Prostate gland (tissue), 2 donors: ENCODE data around the gene CSN2. TPM values are rescaled to one million over a fixed set of nuclear protein-coding genes. Genes with fewer than 3 reads are reported as not detected.

ENCODE experiments used
- DNase-seq: peaks from one replicate; pipeline ENCODE4 v3.0.0-alpha.2; 2019; ENCODE audit warnings: low spot score
- H3K27ac ChIP-seq, 2 donors: fragments of 200-600 bp; sonication (generic); 2 replicates each; pipeline ENCODE4 v1.5.1; 2017 to 2019
- H3K27me3 ChIP-seq: fragments of 200-600 bp; sonication (generic); replicated peaks from 2 replicates; pipeline ENCODE4 v1.5.1; 2019; ENCODE audit not compliant: insufficient read depth
- H3K36me3 ChIP-seq, 2 donors: fragments of 200-600 bp; sonication (generic); 1 replicate in 1 of 2; 2 replicates in 1 of 2; pipeline versions ENCODE4 v1.5.1 to v1.8.1; 2017 to 2019
- H3K4me1 ChIP-seq: fragments of 200-600 bp; sonication (generic); replicated peaks from 2 replicates; pipeline ENCODE4 v1.5.1; 2019
- H3K4me3 ChIP-seq, 2 donors: fragments of 200-600 bp; sonication (generic); 2 replicates each; pipeline ENCODE4 v1.5.1; 2017 to 2019
- H3K9me3 ChIP-seq: fragments of 200-600 bp; sonication (generic); 2 replicates; pipeline ENCODE4 v1.5.1; 2017
- POLR2A ChIP-seq: fragments of 450-650 bp; IDR thresholded peaks from one replicate; pipeline ENCODE4 v1.6.1; 2016; ENCODE audit warnings: antibody characterized with exemption, mild to moderate bottlenecking
- POLR2AphosphoS5 ChIP-seq: sonication (generic); formaldehyde crosslinking; IDR thresholded peaks from one replicate; pipeline ENCODE4 v1.6.1; 2017; ENCODE audit warnings: antibody characterized with exemption
- WGBS: methylation state at CpG from one replicate; pipeline ENCODE4 v1.1.5; 2018; 5-methylcytosine and 5-hydroxymethylcytosine counted together
- intact Hi-C: fragments of 100-400 bp; cut with DNase I; formaldehyde crosslinking; loops from one replicate; pipeline ENCODE4 v1.14.2; 2022
- total RNA-seq, 2 donors: library from RNA; depleted of rRNA; stranded (reverse); fragments of >200 nt; gene quantifications; one replicate each; pipeline ENCODE4 v1.1.0, GENCODE V29; 2016
- TF ChIP-seq, protein P1 (sequence below), 4 experiments: fragments of 200-600 bp in 2 of 4; fragments of 450-650 bp in 2 of 4; sonication (generic) in 2 of 4; IDR thresholded peaks; 1 replicate in 3 of 4; 2 replicates in 1 of 4; pipeline ENCODE4 v1.5.1; 2016 to 2019; ENCODE audit warnings: antibody characterized with exemption in 4 of 4, mild to moderate bottlenecking in 2 of 4, moderate library complexity in 2 of 4

Gene CSN2
- total RNA-seq, 2 donors from 2014 or later = not detected

DNA sequence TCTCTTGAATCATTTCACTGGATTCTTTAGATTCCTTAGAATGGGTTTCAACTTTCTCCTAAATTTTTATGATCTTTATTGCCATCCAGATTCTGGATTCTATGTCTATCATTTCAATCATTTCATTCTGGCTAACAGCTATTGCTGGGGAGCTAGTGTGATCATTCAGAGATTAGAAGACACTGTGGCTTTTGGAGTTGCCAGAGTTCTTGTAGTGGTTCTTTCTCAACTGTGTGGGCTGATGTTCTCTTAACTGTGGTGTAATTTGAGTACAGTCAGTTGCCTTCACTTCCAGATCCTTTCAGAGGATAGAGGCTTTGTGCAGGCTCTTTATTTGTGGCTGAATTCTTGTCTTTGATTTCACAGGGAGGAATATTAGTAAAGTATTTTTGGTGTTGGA, 12.1 kb upstream of the CSN2 start:
- Histone ChIP-seq H3K4me1 (no peaks in the 10 kb centered on the region), H3K4me3 (no peak overlapping the region), H3K27ac (no peak overlapping the region), H3K36me3 (no peaks in the 10 kb centered on the region), H3K27me3 (no peaks in the 10 kb centered on the region), H3K9me3 (no peaks in the 10 kb centered on the region)
- TF ChIP-seq, protein P1, sequence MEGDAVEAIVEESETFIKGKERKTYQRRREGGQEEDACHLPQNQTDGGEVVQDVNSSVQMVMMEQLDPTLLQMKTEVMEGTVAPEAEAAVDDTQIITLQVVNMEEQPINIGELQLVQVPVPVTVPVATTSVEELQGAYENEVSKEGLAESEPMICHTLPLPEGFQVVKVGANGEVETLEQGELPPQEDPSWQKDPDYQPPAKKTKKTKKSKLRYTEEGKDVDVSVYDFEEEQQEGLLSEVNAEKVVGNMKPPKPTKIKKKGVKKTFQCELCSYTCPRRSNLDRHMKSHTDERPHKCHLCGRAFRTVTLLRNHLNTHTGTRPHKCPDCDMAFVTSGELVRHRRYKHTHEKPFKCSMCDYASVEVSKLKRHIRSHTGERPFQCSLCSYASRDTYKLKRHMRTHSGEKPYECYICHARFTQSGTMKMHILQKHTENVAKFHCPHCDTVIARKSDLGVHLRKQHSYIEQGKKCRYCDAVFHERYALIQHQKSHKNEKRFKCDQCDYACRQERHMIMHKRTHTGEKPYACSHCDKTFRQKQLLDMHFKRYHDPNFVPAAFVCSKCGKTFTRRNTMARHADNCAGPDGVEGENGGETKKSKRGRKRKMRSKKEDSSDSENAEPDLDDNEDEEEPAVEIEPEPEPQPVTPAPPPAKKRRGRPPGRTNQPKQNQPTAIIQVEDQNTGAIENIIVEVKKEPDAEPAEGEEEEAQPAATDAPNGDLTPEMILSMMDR (IDR thresholded peaks at IDR 0.05) = no peak
- no peak for TF ChIP-seq POLR2A
- no peak for TF ChIP-seq POLR2AphosphoS5
- DNase-seq = no peak
- intact Hi-C loops = no loop called here

DNA sequence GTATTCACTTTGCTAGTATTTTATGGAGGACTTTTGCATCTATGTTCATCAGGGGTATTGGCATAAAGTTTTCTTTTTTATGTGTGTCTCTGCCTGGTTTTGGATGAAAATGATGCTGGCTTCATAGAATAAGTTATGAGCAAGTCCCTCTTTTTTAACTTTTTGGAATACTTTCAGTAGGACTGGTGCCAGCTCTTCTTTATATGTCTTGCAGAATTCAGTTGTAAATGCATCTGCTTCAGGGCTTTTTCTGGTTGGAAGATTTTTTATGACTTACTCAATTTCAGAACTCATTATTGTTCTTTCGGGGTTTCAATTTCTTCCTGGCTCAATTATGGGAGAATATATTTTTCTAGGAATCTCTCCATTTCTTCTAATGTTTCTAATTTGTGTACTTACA, 9.1 kb upstream of the CSN2 start:
- Histone ChIP-seq H3K27ac (no peak overlapping the region), H3K9me3 (no peaks in the 10 kb centered on the region), H3K4me1 (no peaks in the 10 kb centered on the region), H3K36me3 (no peaks in the 10 kb centered on the region), H3K27me3 (no peaks in the 10 kb centered on the region), H3K4me3 (no peak overlapping the region)
- intact Hi-C loops = no loop called here
- TF ChIP-seq, protein P1 (IDR thresholded peaks at IDR 0.05) = no peak
- TF ChIP-seq POLR2A = no peak
- no peak for TF ChIP-seq POLR2AphosphoS5
- 14% methylated on average over 1 of the region's 1 CpG for WGBS
- no peak for DNase-seq

DNA sequence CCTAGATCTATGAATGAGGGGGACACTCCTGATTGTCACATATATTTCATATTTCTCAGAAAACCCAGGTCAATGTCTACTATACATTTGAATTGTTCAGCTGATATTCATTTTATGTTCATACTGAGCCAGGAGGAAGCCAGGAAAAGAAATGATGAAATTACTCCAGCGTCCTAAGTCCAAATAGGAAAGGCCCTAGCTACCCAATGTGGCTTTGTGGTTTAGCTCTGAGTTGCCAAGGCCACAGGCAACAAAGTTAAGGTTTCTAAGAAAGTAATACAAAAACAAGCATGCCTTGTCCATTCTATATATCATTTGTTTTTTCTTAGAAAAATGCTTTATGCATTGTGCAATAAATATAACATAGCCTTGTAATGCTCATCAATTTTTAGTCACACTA, 4.5 kb upstream of the CSN2 start:
- Histone ChIP-seq H3K36me3 (no peaks in the 10 kb centered on the region), H3K27me3 (no peaks in the 10 kb centered on the region), H3K9me3 (no peaks in the 10 kb centered on the region), H3K27ac (no peak overlapping the region), H3K4me1 (no peaks in the 10 kb centered on the region), H3K4me3 (no peak overlapping the region)
- TF ChIP-seq POLR2A = no peak
- DNase-seq = no peak
- 76% methylated on average over 1 of the region's 1 CpG for WGBS
- intact Hi-C loops = no loop called here

DNA sequence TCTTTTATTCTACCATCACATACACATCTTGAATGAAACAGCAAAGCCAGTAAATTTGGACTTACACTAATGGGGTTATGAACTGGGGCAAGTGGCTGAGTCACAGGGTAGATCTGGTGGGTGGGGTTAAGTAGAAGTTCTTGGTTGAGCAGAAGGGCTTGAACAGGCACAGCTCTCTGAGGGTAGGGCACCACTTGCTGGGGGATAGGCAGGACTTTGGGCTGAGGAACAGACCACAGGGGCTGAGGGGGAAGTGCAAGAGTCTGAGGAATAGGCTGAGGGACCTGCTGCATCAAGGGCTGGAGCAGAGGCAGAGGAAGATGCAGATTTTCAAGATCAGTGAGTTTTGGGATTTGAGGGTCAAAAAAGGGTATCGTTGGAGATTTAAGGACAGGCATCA, 8.3 kb downstream of the CSN2 start:
- DNase-seq = no peak
- Histone ChIP-seq H3K36me3 (no peaks in the 10 kb centered on the region), H3K4me1 (no peaks in the 10 kb centered on the region), H3K27me3 (no peaks in the 10 kb centered on the region), H3K9me3 (no peaks in the 10 kb centered on the region), H3K4me3 (no peak overlapping the region), H3K27ac (no peak overlapping the region)
- WGBS = 92% methylated on average over 1 of the region's 1 CpG
- TF ChIP-seq, protein P1 (IDR thresholded peaks at IDR 0.05) = no peak
- TF ChIP-seq POLR2AphosphoS5 = no peak
- TF ChIP-seq POLR2A = no peak
- intact Hi-C loops = no loop called here

DNA sequence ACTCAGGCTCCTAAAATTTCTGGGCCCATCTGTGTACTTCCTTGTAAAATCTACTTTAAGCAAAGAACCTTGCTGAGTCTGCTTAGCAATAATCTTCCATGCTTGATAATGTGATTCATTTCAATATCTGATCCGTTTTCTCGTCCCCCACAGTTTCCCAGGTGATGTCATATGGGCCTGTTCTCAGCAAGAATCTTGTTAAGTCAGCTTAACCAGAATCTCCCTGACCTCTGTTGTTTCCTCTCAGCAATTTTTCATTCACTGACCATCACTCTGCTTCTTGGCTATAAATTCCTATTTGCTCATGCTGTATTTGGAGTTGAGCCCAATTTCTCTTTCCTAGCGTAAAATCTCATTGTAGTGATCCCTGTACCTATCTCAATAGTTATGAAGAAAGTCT, 13.9 kb downstream of the CSN2 start:
- TF ChIP-seq POLR2AphosphoS5 (no peak), POLR2A (no peak)
- TF ChIP-seq, protein P1 (IDR thresholded peaks at IDR 0.05) = no peak
- no peaks in the 10 kb centered on the region for H3K27me3 ChIP-seq
- H3K27ac ChIP-seq = no peak overlapping the region
- DNase-seq = no peak
- no peaks in the 10 kb centered on the region for H3K9me3 ChIP-seq
- no peaks in the 10 kb centered on the region for H3K4me1 ChIP-seq
- no peaks in the 10 kb centered on the region for H3K36me3 ChIP-seq
- 87% methylated on average over 3 of the region's 3 CpGs for WGBS
- no peak overlapping the region for H3K4me3 ChIP-seq
- intact Hi-C loops = no loop called here

DNA sequence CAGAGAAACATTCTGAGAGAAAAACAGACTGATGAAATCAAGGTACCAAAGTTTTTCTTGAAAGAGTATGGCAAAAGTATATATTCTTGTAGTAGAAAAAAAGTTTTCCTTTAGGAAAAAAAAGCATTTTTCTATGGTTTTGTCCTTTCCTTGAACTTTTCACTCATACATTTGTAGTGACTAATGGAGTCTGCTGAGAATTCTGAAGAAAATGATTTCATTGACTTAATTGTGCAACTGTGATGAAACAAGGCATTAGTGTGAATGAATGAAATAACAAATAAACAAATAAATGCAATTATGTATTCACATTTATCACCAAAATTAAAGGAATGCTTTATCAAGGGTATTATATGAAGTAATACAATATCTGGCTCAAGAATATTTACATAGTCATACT, 29.0 kb downstream of the CSN2 start:
- no peaks in the 10 kb centered on the region for H3K4me1 ChIP-seq
- intact Hi-C loops = no loop called here
- H3K27ac ChIP-seq = no peak overlapping the region
- no peak overlapping the region for H3K4me3 ChIP-seq
- no peak for DNase-seq
- H3K36me3 ChIP-seq = no peaks in the 10 kb centered on the region
- no peaks in the 10 kb centered on the region for H3K27me3 ChIP-seq
- H3K9me3 ChIP-seq = no peaks in the 10 kb centered on the region
- TF ChIP-seq, protein P1 (IDR thresholded peaks at IDR 0.05) = no peak
- TF ChIP-seq POLR2AphosphoS5 (no peak), POLR2A (no peak)
